Measurements from ENCODE around the gene POLD1. TPM values are rescaled to one million over a fixed set of nuclear protein-coding genes. Genes with fewer than 3 reads are reported as not detected.

POLD1 gene
- total RNA-seq, 6 experiments from 2014 or later, result 6.2 to 13.1 (median 9.2) TPM

DNA sequence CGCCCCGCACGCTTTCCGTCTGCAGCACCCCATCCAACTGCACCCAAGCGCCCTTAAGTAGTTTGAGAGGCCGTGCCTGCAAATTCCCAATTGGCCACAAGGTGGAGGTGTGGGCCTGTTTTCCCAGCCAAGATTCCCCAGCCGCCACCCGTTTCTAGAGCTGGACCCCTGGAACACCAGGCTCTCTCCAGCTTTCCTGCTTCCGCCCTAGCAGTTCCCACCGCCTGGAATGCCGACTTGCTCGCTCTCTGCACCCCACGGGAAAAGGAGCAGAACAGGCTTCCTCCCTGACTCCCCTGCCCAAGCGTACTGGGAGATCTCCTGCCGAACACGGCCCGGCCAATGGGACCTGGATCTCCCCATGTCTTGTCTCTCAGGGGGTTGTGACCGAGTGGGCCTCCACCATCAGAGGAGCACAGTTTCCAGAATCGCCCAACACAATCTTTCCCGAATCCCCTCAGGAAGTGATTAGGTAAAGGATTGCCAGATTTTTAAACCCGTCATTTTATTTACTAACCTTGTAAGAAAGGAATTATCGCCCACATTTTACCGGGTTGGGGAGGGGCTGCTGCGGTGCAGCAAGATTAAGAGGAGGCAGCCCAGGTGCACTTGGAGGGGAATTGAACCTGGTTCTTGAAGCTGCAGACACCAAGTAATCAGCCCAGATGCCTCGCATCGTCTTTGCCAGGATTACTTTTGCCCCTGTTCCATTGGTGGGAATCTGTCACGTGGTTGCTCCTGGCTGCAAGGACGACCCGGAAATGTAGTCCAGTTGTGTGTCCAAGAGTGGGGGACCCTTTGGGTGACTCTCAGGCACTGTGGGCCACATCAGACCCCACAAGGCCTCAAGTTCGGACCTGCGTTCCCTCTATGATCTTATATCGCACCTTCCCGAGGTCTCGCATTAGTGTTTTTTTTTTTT lies 15.2 kb upstream of the POLD1 start:
- DNase-seq (peak; percentile 79 to 91 (median 79)), ATAC-seq (peak; percentile 92 to 96 (median 94))
- no peak for TF ChIP-seq POLR2A (IDR thresholded peaks at IDR 0.05)
- TF ChIP-seq, protein P1, sequence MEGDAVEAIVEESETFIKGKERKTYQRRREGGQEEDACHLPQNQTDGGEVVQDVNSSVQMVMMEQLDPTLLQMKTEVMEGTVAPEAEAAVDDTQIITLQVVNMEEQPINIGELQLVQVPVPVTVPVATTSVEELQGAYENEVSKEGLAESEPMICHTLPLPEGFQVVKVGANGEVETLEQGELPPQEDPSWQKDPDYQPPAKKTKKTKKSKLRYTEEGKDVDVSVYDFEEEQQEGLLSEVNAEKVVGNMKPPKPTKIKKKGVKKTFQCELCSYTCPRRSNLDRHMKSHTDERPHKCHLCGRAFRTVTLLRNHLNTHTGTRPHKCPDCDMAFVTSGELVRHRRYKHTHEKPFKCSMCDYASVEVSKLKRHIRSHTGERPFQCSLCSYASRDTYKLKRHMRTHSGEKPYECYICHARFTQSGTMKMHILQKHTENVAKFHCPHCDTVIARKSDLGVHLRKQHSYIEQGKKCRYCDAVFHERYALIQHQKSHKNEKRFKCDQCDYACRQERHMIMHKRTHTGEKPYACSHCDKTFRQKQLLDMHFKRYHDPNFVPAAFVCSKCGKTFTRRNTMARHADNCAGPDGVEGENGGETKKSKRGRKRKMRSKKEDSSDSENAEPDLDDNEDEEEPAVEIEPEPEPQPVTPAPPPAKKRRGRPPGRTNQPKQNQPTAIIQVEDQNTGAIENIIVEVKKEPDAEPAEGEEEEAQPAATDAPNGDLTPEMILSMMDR (IDR thresholded peaks at IDR 0.05), result peak; percentile 74 to 91 (median 78)
- WGBS (ENCODE audit: insufficient coverage, low coverage, low lambda C conversion rate, missing lambda C conversion rate), result 12% methylated on average over 29 of the region's 34 CpGs
- H3K9me3 ChIP-seq, result no peaks in the 10 kb centered on the region
- intact Hi-C loops (cut with DNase I), result no loop called here
- H3K27ac ChIP-seq, result peak overlapping the region; percentile 19 to 72 (median 59)
- H3K27me3 ChIP-seq, result no peaks in the 10 kb centered on the region
- H3K4me1 ChIP-seq, result peaks cover 0 to 4% (median 0%) of the 10 kb centered on the region in 4 donors
- no peaks in the 10 kb centered on the region for H3K36me3 ChIP-seq
- peak overlapping the region; percentile 63 to 75 (median 71) for H3K4me3 ChIP-seq

DNA sequence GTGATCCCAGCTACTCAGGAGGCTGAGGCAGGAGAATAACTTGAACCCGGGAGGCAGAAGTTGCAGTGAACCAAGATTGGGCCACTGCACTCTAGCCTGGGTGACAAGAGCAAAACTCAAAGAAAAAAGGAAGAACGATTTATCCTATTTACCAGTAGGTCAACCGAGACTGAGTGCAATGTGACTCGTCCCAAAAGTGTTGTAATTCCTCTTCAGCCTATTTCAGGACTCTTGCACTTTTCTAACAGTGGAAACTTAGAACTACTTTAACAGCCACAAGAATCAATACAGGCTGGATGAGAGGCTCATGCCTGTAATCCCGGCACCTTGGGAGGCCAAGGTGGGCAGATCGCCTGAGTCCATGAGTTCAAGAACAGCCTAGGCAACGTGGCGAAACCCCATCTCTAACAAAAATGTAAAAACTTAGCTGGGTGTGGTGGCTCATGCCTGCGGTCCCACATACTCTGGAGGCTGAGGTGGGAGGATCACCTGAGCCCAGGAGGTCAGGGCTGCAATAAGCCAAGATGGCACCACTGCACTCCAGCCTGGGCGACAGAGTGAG lies 12.2 kb upstream of the POLD1 start:
- Histone ChIP-seq H3K4me3 (no peak overlapping the region), H3K36me3 (no peaks in the 10 kb centered on the region)
- no peak for DNase-seq

DNA sequence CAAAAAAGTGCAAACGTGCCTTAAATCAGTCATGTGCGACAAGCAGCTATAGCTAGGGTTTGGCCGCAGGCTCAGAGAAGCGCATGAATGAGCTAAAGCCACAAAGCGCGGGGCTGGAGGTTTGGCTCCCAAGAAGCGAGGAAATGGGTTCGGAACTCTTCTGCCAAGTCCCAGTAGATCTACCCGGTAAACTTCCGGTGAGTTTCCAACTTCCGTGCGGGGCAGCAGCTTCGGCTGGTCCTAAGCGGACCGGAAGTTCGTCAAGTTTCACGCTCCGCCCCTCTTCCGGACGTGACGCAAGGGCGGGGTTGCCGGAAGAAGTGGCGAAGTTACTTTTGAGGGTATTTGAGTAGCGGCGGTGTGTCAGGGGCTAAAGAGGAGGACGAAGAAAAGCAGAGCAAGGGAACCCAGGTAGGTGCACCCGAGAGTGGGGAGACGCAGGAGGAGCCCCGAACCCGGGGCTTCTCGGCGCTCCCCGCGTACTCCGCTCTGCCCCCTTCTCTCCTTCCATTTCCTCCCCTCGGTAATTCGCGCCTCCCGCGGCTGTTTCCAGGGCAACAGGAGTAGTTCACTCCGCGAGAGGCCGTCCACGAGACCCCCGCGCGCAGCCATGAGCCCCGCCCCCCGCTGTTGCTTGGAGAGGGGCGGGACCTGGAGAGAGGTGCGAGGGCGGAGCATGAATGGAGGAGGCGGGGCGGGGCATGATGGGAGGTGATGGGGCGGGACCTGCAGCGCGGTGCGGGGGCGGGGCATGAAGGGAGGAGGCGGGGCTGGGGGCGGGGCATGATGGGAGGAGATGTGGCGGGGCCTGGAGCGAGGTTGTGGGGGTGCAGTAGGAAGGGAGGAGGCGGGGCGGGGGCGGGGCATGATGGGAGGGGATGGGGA lies 7.7 kb upstream of the POLD1 start, which contains the start of gene NR1H2:
TSS of gene NR1H2 (plus strand) at position 292 of the 885 bp plus-strand sequence. CDS start 1,149 bp downstream, outside the sequence.
- H3K4me3 ChIP-seq, result peak within 1 kb of the TSS; percentile 83 to 99 (median 97)
- intact Hi-C loops (cut with DNase I), result loop anchor here (10.0 kb wide), 2 partner anchors 78 to 408 kb away; no protein-coding TSS in a partner anchor
- H3K27ac ChIP-seq, result peak within 1 kb of the TSS; percentile 95 to 99 (median 98)
- H3K27me3 ChIP-seq, result no peaks in the 10 kb centered on the region
- H3K9me3 ChIP-seq, result no peaks in the 10 kb centered on the region
- H3K36me3 ChIP-seq, result peaks cover 0 to 34% (median 12%) of the 10 kb centered on the region in 4 donors
- DNase-seq (peak; percentile 94 to 97 (median 95)), ATAC-seq (peak; percentile 91 to 97 (median 94))
- 2% methylated on average over 56 of the region's 67 CpGs for WGBS (ENCODE audit: insufficient coverage, low coverage, low lambda C conversion rate, missing lambda C conversion rate)
- no peaks in the 10 kb centered on the region for H3K4me1 ChIP-seq
- TF ChIP-seq, protein P1 (IDR thresholded peaks at IDR 0.05), result no peak
- peak; percentile 75 for TF ChIP-seq POLR2A (IDR thresholded peaks at IDR 0.05)

More for the DNA sequence above, 12.2 kb upstream of the POLD1 start:
- ATAC-seq, result no peak
- intact Hi-C loops (cut with DNase I), result loop anchor here (10.0 kb wide), 2 partner anchors 83 to 413 kb away; no protein-coding TSS in a partner anchor
- WGBS (ENCODE audit: insufficient coverage, low coverage, low lambda C conversion rate, missing lambda C conversion rate), result 77% methylated on average over 9 of the region's 10 CpGs
- Histone ChIP-seq H3K27ac (no peak overlapping the region), H3K9me3 (no peaks in the 10 kb centered on the region), H3K27me3 (no peaks in the 10 kb centered on the region), H3K4me1 (peaks cover 0 to 4% (median 0%) of the 10 kb centered on the region in 4 donors)
- TF ChIP-seq POLR2A (IDR thresholded peaks at IDR 0.05), result no peak
- TF ChIP-seq, protein P1 (IDR thresholded peaks at IDR 0.05), result no peak

DNA sequence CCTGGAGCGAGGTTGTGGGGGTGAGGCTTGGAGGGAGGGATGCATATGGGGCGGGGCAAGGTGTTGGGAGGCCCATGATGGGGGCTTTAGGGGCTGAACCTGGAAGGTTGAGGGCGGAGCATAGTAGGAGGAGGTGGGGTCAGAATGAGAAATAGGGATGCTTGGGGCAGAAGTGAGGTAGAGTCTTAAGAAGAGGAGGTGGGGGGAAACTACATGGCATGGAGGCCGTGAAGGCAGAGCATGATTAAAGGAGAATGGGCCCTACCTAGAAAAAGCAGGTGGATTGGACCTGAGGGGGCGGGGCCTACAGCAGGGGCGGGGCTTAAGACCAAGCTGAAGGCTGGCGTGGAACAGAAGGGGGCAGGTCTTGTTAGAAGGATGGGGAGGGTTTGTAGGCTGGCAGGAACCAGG lies 7.1 kb upstream of the POLD1 start:
- peaks cover 0 to 41% (median 12%) of the 10 kb centered on the region in 4 donors for H3K36me3 ChIP-seq
- WGBS (ENCODE audit: insufficient coverage, low coverage, low lambda C conversion rate, missing lambda C conversion rate), result 43% methylated on average over 7 of the region's 7 CpGs
- ATAC-seq, result peak in 3 of 4 donors; percentile 3 to 14 (median 4)
- no peak overlapping the region for H3K4me3 ChIP-seq
- no peak overlapping the region for H3K27ac ChIP-seq
- no peaks in the 10 kb centered on the region for H3K4me1 ChIP-seq
- TF ChIP-seq, protein P1 (IDR thresholded peaks at IDR 0.05), result no peak
- no peak for TF ChIP-seq POLR2A (IDR thresholded peaks at IDR 0.05)
- no peaks in the 10 kb centered on the region for H3K9me3 ChIP-seq
- DNase-seq, result peak in 2 of 3 donors; percentile 61 to 63
- intact Hi-C loops (cut with DNase I), result loop anchor here (10.0 kb wide), 2 partner anchors 78 to 408 kb away; no protein-coding TSS in a partner anchor
- no peaks in the 10 kb centered on the region for H3K27me3 ChIP-seq

Measured in right lobe of liver (tissue), 6 donors.